GM21723 (cell line): ENCODE results near the gene PITPNC1.
"Not testable (repeated sequence)": the region's sequence is repeated elsewhere in the genome, so short reads cannot be mapped to it uniquely, and the experiment has no call there.

ENCODE experiments used
- ATAC-seq: cut with Tn5 transposase; IDR thresholded peaks from one replicate; pipeline ENCODE4 v1.9.1; 2021; ENCODE audit warnings: mild to moderate bottlenecking, moderate library complexity; ENCODE audit not compliant: unreplicated experiment

The PITPNC1 gene

DNA sequence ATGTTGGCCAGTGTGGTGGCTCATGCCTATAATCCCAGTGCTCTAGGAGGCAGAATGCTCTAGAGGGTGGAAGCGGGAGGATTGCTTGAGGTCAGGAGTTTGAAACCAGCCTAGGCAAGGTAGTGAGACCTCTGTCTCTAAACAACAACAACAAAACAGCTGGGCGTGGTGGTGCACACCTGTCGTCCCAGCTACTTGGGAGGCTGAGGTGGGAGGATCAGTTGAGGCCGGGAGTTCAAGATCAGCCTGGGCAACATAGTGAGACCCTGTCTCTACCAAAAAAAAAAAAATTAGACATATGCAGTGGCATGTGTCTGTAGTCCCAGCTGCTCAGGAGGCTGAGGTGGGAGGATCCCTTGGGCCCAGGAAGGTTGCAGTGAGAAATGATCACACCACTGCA is 53.4 kb downstream of the PITPNC1 start:
- ATAC-seq: not testable (repeated sequence)

DNA sequence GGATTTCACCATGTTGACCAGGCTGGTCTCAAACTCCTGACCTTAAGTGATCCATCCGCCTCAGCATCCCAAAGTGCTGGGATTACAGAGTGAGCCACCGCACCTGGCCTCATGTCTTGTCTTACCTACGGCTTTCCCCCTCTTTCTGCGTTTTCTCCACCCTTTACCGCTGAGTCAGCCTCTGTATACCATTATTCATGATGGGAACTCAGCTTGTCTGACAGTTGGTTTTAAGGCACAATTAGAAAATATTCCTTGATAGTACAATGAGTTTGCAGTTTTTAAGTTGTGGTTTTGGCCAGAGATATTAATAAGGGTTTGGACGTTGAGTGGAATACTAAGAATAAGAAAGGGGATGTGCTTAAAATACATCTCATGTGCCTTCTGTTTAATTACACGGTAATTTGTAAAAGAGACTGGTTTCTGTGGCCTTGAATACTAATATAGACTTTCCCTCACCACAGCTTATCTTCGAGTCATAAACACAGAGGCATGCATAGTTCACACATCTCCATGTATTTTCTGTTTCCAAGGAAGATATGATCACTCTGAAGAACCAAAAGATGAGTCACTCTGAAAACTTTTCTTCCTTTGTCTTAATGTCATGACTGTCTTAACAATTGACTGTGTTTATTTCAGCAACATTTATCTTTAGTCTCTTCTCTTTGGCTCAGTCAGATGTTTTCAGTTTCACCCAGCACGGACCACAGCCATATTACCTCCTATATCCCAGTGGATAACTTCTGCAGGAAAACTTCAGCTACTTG is 54.4 kb downstream of the PITPNC1 start:
- no peak for ATAC-seq

GRCh38 chr17:67433248-67433924 is 56.3 kb downstream of the PITPNC1 start:
- ATAC-seq: no peak

DNA sequence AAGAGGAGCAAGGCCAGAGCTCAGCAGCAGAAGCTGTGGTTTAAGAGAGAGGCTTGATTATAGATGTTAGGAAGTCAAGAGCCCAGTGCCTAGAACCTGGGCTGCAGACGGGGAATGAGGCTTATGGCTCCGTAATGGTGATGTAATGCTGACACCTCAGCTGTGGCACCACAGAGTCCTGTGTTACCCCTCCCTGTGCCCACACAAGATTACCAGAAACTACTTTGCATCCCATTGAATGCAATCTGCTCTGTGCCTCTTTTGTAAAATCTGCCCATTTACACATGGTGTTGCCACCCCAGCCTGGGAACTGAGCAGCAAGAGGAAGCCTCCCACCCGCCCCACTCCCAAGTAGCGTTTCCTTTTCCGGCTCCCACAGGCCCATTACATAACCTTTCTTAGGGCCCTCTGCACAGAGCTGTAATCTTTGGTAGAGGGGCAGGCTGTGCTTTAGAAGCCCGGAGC is 57.0 kb downstream of the PITPNC1 start:
- no peak for ATAC-seq

GRCh38 chr17:67435122-67435521 is 58.0 kb downstream of the PITPNC1 start:
- no peak for ATAC-seq

DNA sequence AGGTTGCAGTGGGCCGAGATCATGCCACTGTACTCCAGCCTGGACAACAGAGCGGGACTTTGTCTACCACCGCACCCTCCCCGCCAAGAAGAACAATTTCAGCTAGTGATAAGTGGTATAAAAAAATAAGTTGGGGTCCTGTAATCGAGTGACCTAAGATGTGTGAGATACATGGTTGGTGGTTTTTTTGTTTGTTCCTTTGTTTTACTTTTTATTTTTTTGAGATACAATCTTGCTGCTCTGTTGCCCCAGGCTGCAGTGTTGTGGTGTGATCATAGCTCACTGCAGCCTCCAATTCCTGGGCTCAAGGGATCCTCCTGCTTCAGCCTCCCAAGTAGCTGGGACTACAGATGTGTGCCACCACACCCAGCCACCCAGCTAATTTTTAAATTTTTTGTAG is 58.7 kb downstream of the PITPNC1 start:
- ATAC-seq: no peak

- ATAC-seq: no peak
These were observed 59.2 kb downstream of the PITPNC1 start for GRCh38 chr17:67436233-67436632.

- ATAC-seq: no peak
These were observed 61.6 kb downstream of the PITPNC1 start for GRCh38 chr17:67438667-67439066.

DNA sequence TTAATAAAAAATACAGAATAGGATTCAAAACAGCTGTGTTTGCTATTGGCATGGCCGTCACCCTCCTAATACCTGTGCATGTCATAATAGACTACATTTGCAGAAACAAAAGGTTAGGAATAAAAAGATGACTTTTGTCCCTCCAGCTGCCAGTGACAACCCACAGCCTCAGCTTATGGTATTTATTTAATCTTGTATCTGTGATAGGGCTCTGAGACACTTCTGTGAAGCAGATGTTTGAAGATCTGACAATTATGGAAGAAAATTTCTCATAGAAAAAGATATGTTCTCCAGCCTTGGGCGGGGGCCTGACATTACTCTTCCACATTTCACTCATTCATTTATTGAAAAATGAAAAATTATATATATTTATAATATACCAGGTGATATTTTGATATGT is 62.2 kb downstream of the PITPNC1 start:
- no peak for ATAC-seq

DNA sequence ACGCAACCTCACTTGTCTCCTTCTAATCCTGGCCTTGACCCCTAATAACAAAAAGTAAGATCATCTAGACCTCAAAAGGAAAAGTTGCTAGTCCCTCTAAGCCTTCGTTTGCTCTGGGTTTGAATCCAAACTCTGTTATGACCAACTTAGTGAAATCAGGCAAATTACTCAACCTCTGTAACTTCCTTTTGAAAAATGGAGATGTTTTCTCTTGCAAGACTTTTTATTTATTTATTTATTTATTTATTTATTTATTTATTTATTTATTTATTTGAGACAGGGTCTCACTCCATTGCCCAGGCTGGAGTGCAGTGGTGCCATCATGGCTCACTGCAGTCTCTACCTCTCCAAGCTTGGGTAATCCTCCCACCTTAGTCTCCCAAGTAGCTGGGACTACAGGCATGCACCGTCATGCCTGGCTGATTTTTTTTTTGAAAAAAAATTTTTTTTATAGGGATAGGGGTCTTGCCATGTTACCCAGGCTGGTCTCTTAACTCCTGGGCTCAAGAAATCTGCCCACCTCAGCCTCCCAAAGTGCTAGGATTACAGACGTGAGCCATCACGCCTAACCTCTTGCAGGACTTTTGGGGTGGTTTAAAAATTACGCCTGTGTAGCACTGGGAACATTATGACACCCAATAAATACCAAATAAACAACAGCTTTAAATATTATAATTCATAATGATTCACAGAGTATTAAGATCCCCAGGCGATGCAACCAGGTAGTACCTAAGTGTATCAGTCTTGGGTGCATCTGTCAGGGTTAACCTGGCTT is 63.4 kb downstream of the PITPNC1 start:
- no peak for ATAC-seq

DNA sequence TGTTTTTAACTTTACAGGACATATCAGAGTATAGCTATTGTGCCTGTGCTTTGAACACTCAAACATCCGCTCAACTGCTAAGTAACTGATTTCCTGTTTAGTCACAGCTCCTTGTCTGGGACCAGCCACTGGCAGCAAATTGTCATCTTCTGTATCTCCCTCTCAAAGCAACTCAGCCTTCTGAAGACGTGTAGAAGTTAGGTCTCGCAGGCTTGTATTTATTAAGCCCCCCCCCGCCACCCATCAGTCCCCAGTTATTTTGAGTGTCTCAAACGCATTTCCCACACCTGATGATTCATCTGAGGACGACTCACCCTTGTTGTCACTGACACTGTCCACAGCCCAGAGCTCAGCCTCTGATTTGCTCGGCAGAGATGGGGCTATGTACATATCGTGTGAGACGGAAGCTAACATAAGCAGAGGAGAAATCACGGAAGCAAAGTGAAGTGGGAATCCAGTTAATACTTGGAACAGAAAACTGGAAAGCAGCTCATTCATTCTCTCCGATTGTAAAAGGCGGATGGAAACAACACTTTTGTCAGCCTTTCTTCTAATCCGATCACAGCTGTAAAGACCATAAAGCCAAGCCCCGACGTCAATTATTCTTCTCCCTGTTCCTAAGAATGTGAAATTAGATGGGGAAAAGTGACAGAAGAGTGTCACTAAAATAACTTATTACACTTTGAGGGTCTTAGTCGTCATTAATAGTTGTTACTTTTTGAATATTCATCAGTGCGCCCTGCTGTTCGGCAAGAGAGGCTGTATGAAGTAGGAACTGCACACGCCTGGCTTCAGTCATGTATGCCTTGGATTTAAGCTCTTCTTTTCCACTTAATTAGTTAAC is 64.2 kb downstream of the PITPNC1 start:
- no peak for ATAC-seq

DNA sequence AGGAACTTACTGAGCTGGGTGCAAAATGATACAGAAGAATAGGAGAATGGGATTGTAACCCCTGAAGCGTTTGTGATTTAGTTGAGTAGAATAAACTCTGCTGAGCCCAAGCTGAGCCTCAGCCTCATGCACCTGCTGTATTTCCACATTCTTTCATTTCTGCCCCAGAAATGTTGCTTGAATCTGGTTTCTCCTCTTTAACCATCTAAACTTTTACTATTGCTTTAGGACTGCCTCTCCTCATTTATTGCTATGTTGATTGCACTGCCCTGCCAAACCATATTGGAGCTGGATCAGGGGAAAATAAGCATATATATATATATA is 64.8 kb downstream of the PITPNC1 start:
- ATAC-seq: no peak

DNA sequence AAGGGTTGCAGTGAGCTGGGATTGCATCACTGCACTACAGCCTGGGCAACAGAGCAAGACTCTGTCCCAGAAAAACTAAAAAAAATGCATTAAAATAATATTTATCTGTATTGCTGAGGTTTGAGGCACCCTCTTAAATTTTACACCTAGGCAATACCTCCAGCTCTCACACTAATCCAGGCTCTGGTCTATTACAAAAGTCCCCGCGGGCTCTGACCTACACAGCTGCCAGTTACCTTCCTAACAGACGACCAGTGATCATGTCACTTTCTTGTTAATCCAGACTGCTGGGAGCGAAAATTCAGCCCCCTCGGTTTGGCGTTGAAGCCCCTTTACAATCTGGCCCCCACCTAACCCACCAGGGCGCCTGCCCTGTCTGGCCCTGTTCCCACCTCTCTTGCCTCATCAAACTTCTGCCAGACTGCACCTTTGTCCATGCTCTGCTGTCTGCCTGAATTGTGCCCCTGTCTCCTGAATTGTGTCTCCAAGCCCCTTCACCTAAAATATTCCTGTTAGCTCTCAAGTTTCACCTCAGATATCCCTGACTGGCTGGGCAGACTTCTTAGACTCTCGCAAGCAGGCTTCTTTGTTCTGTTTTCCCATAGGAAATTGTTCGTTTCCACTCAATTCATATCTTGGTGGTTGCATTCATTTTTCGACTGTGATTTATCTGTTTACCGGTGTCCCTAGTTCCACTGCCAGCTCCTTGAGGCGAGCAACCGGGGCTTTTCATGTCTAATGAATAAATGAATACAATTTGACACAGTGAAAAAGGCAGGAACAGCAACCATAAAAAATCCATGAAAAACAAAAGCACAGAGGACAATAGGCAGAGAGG is 65.9 kb downstream of the PITPNC1 start:
- ATAC-seq: no peak

DNA sequence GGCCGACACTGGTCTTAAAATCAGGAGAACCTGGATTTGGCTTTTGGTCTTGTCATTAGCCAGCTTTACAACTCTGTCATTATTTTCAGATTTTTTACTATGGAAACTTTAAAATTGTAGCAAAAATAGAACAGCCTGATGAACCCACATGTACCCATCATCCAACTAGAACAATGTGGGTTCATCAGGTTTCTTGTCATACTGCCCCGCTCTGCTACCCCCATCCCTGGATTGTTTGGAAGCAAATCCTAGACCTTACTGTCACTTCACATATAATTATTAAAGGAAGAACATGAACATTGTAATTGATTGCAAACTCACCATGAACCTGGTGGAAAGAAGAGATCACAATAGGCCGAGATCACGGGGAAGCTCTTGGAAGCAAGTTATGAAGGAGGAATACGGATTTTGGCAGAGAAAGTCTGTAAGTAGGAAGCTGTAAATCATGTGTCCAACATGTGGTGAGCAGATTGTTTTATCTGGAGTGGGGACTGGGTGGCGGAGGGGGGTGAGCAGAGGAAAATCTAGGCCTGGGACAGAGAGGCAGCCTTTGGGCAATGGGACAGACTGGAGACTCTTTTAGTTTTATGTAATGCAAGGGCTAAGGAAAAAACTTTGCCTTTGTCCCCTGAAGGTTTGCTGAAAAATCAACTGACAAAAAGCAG is 67.0 kb downstream of the PITPNC1 start:
- no peak for ATAC-seq

- no peak for ATAC-seq
These were observed 71.4 kb downstream of the PITPNC1 start for GRCh38 chr17:67448449-67448848.

- no peak for ATAC-seq
These were observed 72.0 kb downstream of the PITPNC1 start for GRCh38 chr17:67449065-67449464.

GRCh38 chr17:67449845-67450755 is 73.0 kb downstream of the PITPNC1 start:
- ATAC-seq: no peak
